Panc1 (cell line): Measurements from ENCODE around the gene OVOL2. TPM values are rescaled to one million over a fixed set of nuclear protein-coding genes. Genes with fewer than 3 reads are reported as not detected.

ENCODE experiments used
- ATAC-seq: fragments of 200-7000 bp; cut with Tn5 transposase; 2 replicates; pipeline ENCODE4 v1.9.1; 2020; ENCODE audit warnings: mild to moderate bottlenecking, moderate library complexity
- BruUV-seq: library from RNA; stranded (reverse); fragments of 400-500 nt; replicated peaks from 2 replicates; lab custom pipeline; 2021; lab: Mats Ljungman, UMichigan
- CTCF ChIA-PET: fragments of 300-600 bp; sonication (Branson Sonifier 250); formaldehyde crosslinking; loops from one replicate; lab custom pipeline; 2022; ENCODE audit warnings: antibody characterized with exemption; lab: Charles Lee
- POLR2A ChIA-PET: fragments of 300-600 bp; sonication (Branson Sonifier 250); formaldehyde crosslinking; loops from one replicate; lab custom pipeline; 2022; ENCODE audit warnings: antibody characterized with exemption; lab: Charles Lee
- DNase-seq: peaks from one replicate; pipeline ENCODE4 v3.0.0-alpha.2; 2010; ENCODE audit warnings: low read depth, low spot score
- H3K27ac ChIP-seq: 2 replicates; pipeline ENCODE4 v1.5.1; 2011; ENCODE audit warnings: mild to moderate bottlenecking, low read length, inconsistent platforms
- H3K27me3 ChIP-seq: fragments of 200-500 bp; sonication (Bioruptor generic); 2 replicates; pipeline ENCODE4 v1.6.0; 2014; ENCODE audit warnings: low read length, inconsistent platforms; ENCODE audit not compliant: control insufficient read depth, insufficient read depth
- H3K36me3 ChIP-seq: fragments of 200-500 bp; sonication (Bioruptor generic); 2 replicates; pipeline ENCODE4 v1.5.1; 2014; ENCODE audit warnings: inconsistent platforms, mild to moderate bottlenecking, low read length, moderate library complexity; ENCODE audit not compliant: control insufficient read depth, insufficient read depth
- H3K4me1 ChIP-seq: 2 replicates; pipeline ENCODE4 v1.5.1; 2011; ENCODE audit warnings: inconsistent platforms, mild to moderate bottlenecking, low read length, moderate library complexity; ENCODE audit not compliant: control insufficient read depth, insufficient read depth
- H3K4me3 ChIP-seq, 2 experiments: 2 replicates each; pipeline ENCODE4 v1.5.1; 2011 to 2012; ENCODE audit warnings: low read depth in 2 of 2, low read length in 2 of 2, mild to moderate bottlenecking in 2 of 2, inconsistent platforms in 1 of 2, moderate library complexity in 1 of 2
- H3K9me3 ChIP-seq: fragments of 200-500 bp; sonication (Bioruptor generic); 2 replicates; pipeline ENCODE4 v1.5.1; 2014; ENCODE audit warnings: low read depth, mild to moderate bottlenecking, inconsistent platforms, low read length, moderate library complexity; ENCODE audit not compliant: control insufficient read depth, insufficient read depth
- POLR2AphosphoS5 ChIP-seq: IDR thresholded peaks from 2 replicates; pipeline ENCODE4 v1.6.1; 2012; ENCODE audit warnings: mild to moderate bottlenecking, low read depth, low read length, moderate library complexity
- SIN3A ChIP-seq: IDR thresholded peaks from 2 replicates; pipeline ENCODE4 v1.6.1; 2012; ENCODE audit warnings: low read depth, mild to moderate bottlenecking, low read length, moderate library complexity, borderline replicate concordance; ENCODE audit not compliant: insufficient read depth
- TCF7L2 ChIP-seq: IDR thresholded peaks from 2 replicates; pipeline ENCODE4 v1.6.1; 2011; ENCODE audit warnings: mild to moderate bottlenecking, low read depth, low read length, inconsistent platforms
- in situ Hi-C: cut with HindIII; loops from 2 replicates; pipeline ENCODE4 v1.10.0; 2016; ENCODE audit warnings: low sequenced_read_pairs, low pct_unique_long_range_greater_than_20kb
- intact Hi-C: fragments of 100-400 bp; cut with micrococcal nuclease; formaldehyde crosslinking; loops from one replicate; pipeline ENCODE4 v1.10.0; 2022; ENCODE audit not compliant: unreplicated experiment
- total RNA-seq: library from RNA; stranded (reverse); gene quantifications from one replicate; pipeline ENCODE4 v1.2.1, GENCODE V29; 2021; ENCODE audit not compliant: unreplicated experiment
- TF ChIP-seq, protein P1 (sequence below): fragments of 450-650 bp; IDR thresholded peaks from 2 replicates; pipeline ENCODE4 v1.5.1; 2017; ENCODE audit warnings: mild to moderate bottlenecking
- TF ChIP-seq, protein P2 (sequence below), 2 experiments: IDR thresholded peaks; 2 replicates each; pipeline ENCODE4 v1.6.1; 2011 to 2012; ENCODE audit warnings: low read depth in 2 of 2, control low read depth in 1 of 2, low read length in 1 of 2, mild to moderate bottlenecking in 1 of 2, moderate library complexity in 1 of 2; ENCODE audit not compliant: insufficient read depth in 1 of 2

Gene OVOL2
- total RNA-seq, 1 experiment from 2014 or later = 0.77 TPM

DNA sequence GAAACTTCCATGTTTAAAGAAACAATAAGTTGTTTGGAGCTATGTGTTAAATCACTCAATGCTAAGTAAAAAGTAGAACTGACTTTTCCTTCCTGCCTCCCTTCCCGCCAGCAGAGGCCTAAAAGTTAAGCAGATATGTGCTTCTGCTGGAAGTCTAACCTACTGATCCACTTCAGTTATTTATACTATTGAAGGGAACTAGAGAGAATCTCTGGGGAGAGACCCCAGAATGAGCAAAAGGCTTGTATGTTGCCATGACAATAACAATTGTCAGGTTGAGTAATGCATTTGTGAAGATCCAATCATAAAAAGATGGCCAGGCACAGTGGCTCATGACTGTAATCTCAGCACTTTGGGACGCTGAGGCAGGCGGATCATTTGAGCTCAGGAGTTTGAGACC is 64.2 kb downstream of the OVOL2 start:
- no peaks in the 10 kb centered on the region for H3K36me3 ChIP-seq
- ChIA-PET CTCF (interaction anchor here (0.7 kb wide), 1 partner anchor 51 kb away, joined by 3 read pairs; no protein-coding TSS in a partner anchor), POLR2A (no interaction called here)
- no peak overlapping the region for H3K27ac ChIP-seq
- H3K9me3 ChIP-seq = no peaks in the 10 kb centered on the region
- no peaks in the 10 kb centered on the region for H3K27me3 ChIP-seq
- no peak for TF ChIP-seq SIN3A
- TF ChIP-seq, protein P1, sequence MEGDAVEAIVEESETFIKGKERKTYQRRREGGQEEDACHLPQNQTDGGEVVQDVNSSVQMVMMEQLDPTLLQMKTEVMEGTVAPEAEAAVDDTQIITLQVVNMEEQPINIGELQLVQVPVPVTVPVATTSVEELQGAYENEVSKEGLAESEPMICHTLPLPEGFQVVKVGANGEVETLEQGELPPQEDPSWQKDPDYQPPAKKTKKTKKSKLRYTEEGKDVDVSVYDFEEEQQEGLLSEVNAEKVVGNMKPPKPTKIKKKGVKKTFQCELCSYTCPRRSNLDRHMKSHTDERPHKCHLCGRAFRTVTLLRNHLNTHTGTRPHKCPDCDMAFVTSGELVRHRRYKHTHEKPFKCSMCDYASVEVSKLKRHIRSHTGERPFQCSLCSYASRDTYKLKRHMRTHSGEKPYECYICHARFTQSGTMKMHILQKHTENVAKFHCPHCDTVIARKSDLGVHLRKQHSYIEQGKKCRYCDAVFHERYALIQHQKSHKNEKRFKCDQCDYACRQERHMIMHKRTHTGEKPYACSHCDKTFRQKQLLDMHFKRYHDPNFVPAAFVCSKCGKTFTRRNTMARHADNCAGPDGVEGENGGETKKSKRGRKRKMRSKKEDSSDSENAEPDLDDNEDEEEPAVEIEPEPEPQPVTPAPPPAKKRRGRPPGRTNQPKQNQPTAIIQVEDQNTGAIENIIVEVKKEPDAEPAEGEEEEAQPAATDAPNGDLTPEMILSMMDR = no peak
- TF ChIP-seq TCF7L2 = no peak
- no peak for TF ChIP-seq POLR2AphosphoS5
- TF ChIP-seq, protein P2, sequence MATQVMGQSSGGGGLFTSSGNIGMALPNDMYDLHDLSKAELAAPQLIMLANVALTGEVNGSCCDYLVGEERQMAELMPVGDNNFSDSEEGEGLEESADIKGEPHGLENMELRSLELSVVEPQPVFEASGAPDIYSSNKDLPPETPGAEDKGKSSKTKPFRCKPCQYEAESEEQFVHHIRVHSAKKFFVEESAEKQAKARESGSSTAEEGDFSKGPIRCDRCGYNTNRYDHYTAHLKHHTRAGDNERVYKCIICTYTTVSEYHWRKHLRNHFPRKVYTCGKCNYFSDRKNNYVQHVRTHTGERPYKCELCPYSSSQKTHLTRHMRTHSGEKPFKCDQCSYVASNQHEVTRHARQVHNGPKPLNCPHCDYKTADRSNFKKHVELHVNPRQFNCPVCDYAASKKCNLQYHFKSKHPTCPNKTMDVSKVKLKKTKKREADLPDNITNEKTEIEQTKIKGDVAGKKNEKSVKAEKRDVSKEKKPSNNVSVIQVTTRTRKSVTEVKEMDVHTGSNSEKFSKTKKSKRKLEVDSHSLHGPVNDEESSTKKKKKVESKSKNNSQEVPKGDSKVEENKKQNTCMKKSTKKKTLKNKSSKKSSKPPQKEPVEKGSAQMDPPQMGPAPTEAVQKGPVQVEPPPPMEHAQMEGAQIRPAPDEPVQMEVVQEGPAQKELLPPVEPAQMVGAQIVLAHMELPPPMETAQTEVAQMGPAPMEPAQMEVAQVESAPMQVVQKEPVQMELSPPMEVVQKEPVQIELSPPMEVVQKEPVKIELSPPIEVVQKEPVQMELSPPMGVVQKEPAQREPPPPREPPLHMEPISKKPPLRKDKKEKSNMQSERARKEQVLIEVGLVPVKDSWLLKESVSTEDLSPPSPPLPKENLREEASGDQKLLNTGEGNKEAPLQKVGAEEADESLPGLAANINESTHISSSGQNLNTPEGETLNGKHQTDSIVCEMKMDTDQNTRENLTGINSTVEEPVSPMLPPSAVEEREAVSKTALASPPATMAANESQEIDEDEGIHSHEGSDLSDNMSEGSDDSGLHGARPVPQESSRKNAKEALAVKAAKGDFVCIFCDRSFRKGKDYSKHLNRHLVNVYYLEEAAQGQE (IDR thresholded peaks at IDR 0.05; ENCODE audit: insufficient read depth in 1 of 2, low read depth in 2 of 2, low read length in 1 of 2) = no peak
- intact Hi-C loops = loop anchor here (10.0 kb wide), 1 partner anchor 489 kb away; no protein-coding TSS in a partner anchor
- in situ Hi-C loops = no loop called here
- no peaks in the 10 kb centered on the region; the same call in 1 of the 2 replicates for H3K4me1 ChIP-seq
- no peak for ATAC-seq
- H3K4me3 ChIP-seq = no peak overlapping the region
- no peak for DNase-seq
- BruUV-seq = no TSS peak

DNA sequence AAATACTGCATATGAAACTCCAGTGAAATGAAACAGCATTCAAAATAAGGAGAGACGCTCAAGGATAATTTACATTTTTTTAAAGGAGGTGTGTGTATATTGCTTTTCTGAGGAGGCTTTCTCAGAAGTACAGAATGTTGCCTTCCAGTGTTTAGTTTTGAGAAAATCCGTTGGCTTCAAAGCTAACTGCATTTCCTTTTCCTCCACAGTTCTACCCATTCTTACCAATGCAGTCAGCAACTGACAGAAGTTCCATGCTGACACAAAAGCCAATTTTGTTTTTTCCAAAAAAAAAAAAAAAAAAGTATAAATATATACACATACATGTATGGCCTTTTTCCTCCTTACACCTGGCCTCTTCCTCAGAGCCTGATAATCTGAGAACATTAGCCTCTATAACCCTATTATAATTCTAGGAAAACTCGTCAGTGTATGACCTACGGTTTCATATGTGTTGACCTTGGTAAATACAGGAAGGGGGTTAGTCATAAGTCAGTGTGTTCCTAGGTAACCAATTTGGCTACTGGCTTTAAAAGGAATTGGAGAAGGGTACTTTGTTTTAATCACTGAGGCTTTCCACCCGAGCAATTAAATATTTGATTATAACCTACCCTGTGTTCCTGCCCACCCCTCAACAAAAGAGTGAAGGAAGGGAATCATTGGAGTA is 64.7 kb downstream of the OVOL2 start:
- H3K4me3 ChIP-seq = no peak overlapping the region
- POLR2A ChIA-PET = no interaction called here
- DNase-seq (no peak), ATAC-seq (no peak)
- no peaks in the 10 kb centered on the region for H3K36me3 ChIP-seq
- H3K27ac ChIP-seq = no peak overlapping the region
- H3K9me3 ChIP-seq = no peaks in the 10 kb centered on the region
- TF ChIP-seq POLR2AphosphoS5 (no peak), SIN3A (no peak), TCF7L2 (no peak)
- TF ChIP-seq, protein P1 = no peak
- TF ChIP-seq, protein P2 (IDR thresholded peaks at IDR 0.05; ENCODE audit: insufficient read depth in 1 of 2, low read depth in 2 of 2, low read length in 1 of 2) = no peak
- BruUV-seq = no TSS peak
- CTCF ChIA-PET = no interaction called here
- H3K27me3 ChIP-seq = no peaks in the 10 kb centered on the region
- intact Hi-C loops = loop anchor here (10.0 kb wide), 1 partner anchor 488 kb away; no protein-coding TSS in a partner anchor
- no peaks in the 10 kb centered on the region; the same call in 1 of the 2 replicates for H3K4me1 ChIP-seq
- in situ Hi-C loops = no loop called here
